Measurements from ENCODE around the gene C1orf35. TPM values are rescaled to one million over a fixed set of nuclear protein-coding genes. Genes with fewer than 3 reads are reported as not detected.

Gene C1orf35
- total RNA-seq, 1 donor from 2014 or later = 20.2 TPM

GRCh38 chr1:228079601-228080263 lies 23.4 kb downstream of the C1orf35 start:
- TF ChIP-seq, protein P1, sequence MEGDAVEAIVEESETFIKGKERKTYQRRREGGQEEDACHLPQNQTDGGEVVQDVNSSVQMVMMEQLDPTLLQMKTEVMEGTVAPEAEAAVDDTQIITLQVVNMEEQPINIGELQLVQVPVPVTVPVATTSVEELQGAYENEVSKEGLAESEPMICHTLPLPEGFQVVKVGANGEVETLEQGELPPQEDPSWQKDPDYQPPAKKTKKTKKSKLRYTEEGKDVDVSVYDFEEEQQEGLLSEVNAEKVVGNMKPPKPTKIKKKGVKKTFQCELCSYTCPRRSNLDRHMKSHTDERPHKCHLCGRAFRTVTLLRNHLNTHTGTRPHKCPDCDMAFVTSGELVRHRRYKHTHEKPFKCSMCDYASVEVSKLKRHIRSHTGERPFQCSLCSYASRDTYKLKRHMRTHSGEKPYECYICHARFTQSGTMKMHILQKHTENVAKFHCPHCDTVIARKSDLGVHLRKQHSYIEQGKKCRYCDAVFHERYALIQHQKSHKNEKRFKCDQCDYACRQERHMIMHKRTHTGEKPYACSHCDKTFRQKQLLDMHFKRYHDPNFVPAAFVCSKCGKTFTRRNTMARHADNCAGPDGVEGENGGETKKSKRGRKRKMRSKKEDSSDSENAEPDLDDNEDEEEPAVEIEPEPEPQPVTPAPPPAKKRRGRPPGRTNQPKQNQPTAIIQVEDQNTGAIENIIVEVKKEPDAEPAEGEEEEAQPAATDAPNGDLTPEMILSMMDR (IDR thresholded peaks at IDR 0.05; ENCODE audit: unreplicated experiment) = no peak
- no peak overlapping the region for H3K4me3 Mint-ChIP-seq (ENCODE audit: low read depth)
- H3K36me3 Mint-ChIP-seq (ENCODE audit: insufficient read depth) = no peaks in the 10 kb centered on the region
- H3K9me3 Mint-ChIP-seq (ENCODE audit: low read depth) = no peaks in the 10 kb centered on the region
- H3K4me1 Mint-ChIP-seq (ENCODE audit: low read depth) = peaks cover 13% of the 10 kb centered on the region
- peaks cover 7% of the 10 kb centered on the region for H3K27me3 Mint-ChIP-seq
- no peak for DNase-seq (ENCODE audit: low spot score, unreplicated experiment)
- H3K27ac Mint-ChIP-seq = no peak overlapping the region

GRCh38 chr1:228079013-228079412 lies 24.1 kb downstream of the C1orf35 start:
- H3K9me3 Mint-ChIP-seq (ENCODE audit: low read depth) = no peaks in the 10 kb centered on the region
- no peak for DNase-seq (ENCODE audit: low spot score, unreplicated experiment)
- H3K27ac Mint-ChIP-seq = no peak overlapping the region
- H3K36me3 Mint-ChIP-seq (ENCODE audit: insufficient read depth) = no peaks in the 10 kb centered on the region
- TF ChIP-seq, protein P1 (IDR thresholded peaks at IDR 0.05; ENCODE audit: unreplicated experiment) = no peak
- no peak overlapping the region for H3K4me3 Mint-ChIP-seq (ENCODE audit: low read depth)
- H3K4me1 Mint-ChIP-seq (ENCODE audit: low read depth) = peaks cover 6% of the 10 kb centered on the region
- H3K27me3 Mint-ChIP-seq = peaks cover 11% of the 10 kb centered on the region

GRCh38 chr1:228077565-228078330 lies 25.4 kb downstream of the C1orf35 start:
- H3K4me1 Mint-ChIP-seq (ENCODE audit: low read depth) = peaks cover 1% of the 10 kb centered on the region
- H3K9me3 Mint-ChIP-seq (ENCODE audit: low read depth) = no peaks in the 10 kb centered on the region
- no peak for DNase-seq (ENCODE audit: low spot score, unreplicated experiment)
- TF ChIP-seq, protein P1 (IDR thresholded peaks at IDR 0.05; ENCODE audit: unreplicated experiment) = no peak
- H3K4me3 Mint-ChIP-seq (ENCODE audit: low read depth) = no peak overlapping the region
- H3K27me3 Mint-ChIP-seq = peaks cover 17% of the 10 kb centered on the region
- no peak overlapping the region for H3K27ac Mint-ChIP-seq
- H3K36me3 Mint-ChIP-seq (ENCODE audit: insufficient read depth) = no peaks in the 10 kb centered on the region

- peaks cover 1% of the 10 kb centered on the region for H3K4me1 Mint-ChIP-seq (ENCODE audit: low read depth)
- H3K4me3 Mint-ChIP-seq (ENCODE audit: low read depth) = no peak overlapping the region
- no peaks in the 10 kb centered on the region for H3K9me3 Mint-ChIP-seq (ENCODE audit: low read depth)
- no peaks in the 10 kb centered on the region for H3K36me3 Mint-ChIP-seq (ENCODE audit: insufficient read depth)
- no peak for DNase-seq (ENCODE audit: low spot score, unreplicated experiment)
- peaks cover 22% of the 10 kb centered on the region for H3K27me3 Mint-ChIP-seq
- TF ChIP-seq, protein P1 (IDR thresholded peaks at IDR 0.05; ENCODE audit: unreplicated experiment) = no peak
- H3K27ac Mint-ChIP-seq = no peak overlapping the region
These were observed 26.2 kb downstream of the C1orf35 start for GRCh38 chr1:228076796-228077430.

DNA sequence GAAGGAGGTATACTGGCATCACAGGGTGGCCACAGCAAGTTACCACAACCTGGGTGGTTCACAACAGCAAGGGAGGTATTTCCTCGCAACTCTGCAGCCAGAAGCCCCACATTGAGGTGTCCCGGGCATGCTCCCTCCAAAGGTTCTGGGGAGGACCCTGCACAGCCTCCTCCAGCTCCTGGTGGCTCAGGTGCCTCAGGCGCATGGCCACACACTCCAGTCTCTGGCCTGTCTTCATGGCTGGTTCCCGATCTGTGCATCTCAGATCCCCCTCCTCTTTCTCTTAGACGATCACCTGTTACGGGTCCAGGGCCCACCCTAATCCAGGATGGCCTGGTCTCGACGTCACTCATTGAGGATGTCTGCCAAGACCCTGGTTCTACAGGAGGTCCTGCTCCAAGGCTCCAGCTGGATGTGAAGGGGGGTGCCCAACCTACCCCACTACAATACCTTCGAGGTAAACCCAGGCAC lies 27.3 kb downstream of the C1orf35 start:
- Mint-ChIP-seq H3K36me3 (ENCODE audit: insufficient read depth) (no peaks in the 10 kb centered on the region), H3K4me1 (ENCODE audit: low read depth) (no peaks in the 10 kb centered on the region), H3K4me3 (ENCODE audit: low read depth) (no peak overlapping the region), H3K27me3 (peaks cover 27% of the 10 kb centered on the region), H3K9me3 (ENCODE audit: low read depth) (no peaks in the 10 kb centered on the region), H3K27ac (no peak overlapping the region)
- DNase-seq (ENCODE audit: low spot score, unreplicated experiment) = no peak
- TF ChIP-seq, protein P1 (IDR thresholded peaks at IDR 0.05; ENCODE audit: unreplicated experiment) = no peak

Data from progenitor cell of endocrine pancreas (in vitro differentiated cells).